Measurements from ENCODE around the gene TRIM31.

DNA sequence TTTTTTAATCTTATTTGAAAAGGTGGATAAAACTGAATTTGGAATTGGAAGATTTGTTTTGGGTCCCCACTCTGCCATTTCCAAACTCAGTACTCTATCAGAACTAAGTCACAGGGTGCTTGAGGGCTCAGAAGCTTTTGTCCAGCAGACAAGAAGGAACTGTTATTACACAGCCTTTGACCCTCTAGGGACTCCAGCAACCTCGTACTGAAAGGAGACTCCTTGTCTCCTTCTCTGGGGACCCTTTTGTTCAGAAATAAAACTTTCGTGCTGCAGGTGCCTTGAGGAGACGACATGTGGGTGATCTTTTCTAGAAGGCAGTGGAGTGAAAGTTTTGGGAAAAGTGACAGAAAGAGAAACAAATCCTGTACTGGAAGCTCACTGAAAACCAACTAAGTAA, 59.2 kb downstream of the TRIM31 start:
- TF ChIP-seq, protein P1, sequence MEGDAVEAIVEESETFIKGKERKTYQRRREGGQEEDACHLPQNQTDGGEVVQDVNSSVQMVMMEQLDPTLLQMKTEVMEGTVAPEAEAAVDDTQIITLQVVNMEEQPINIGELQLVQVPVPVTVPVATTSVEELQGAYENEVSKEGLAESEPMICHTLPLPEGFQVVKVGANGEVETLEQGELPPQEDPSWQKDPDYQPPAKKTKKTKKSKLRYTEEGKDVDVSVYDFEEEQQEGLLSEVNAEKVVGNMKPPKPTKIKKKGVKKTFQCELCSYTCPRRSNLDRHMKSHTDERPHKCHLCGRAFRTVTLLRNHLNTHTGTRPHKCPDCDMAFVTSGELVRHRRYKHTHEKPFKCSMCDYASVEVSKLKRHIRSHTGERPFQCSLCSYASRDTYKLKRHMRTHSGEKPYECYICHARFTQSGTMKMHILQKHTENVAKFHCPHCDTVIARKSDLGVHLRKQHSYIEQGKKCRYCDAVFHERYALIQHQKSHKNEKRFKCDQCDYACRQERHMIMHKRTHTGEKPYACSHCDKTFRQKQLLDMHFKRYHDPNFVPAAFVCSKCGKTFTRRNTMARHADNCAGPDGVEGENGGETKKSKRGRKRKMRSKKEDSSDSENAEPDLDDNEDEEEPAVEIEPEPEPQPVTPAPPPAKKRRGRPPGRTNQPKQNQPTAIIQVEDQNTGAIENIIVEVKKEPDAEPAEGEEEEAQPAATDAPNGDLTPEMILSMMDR (IDR thresholded peaks at IDR 0.05): no peak
- TF ChIP-seq, protein P2, sequence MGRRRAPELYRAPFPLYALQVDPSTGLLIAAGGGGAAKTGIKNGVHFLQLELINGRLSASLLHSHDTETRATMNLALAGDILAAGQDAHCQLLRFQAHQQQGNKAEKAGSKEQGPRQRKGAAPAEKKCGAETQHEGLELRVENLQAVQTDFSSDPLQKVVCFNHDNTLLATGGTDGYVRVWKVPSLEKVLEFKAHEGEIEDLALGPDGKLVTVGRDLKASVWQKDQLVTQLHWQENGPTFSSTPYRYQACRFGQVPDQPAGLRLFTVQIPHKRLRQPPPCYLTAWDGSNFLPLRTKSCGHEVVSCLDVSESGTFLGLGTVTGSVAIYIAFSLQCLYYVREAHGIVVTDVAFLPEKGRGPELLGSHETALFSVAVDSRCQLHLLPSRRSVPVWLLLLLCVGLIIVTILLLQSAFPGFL (CRISPR knock-in tag; IDR thresholded peaks at IDR 0.05; ENCODE audit: borderline replicate concordance): no peak
- TF ChIP-seq, protein P3, sequence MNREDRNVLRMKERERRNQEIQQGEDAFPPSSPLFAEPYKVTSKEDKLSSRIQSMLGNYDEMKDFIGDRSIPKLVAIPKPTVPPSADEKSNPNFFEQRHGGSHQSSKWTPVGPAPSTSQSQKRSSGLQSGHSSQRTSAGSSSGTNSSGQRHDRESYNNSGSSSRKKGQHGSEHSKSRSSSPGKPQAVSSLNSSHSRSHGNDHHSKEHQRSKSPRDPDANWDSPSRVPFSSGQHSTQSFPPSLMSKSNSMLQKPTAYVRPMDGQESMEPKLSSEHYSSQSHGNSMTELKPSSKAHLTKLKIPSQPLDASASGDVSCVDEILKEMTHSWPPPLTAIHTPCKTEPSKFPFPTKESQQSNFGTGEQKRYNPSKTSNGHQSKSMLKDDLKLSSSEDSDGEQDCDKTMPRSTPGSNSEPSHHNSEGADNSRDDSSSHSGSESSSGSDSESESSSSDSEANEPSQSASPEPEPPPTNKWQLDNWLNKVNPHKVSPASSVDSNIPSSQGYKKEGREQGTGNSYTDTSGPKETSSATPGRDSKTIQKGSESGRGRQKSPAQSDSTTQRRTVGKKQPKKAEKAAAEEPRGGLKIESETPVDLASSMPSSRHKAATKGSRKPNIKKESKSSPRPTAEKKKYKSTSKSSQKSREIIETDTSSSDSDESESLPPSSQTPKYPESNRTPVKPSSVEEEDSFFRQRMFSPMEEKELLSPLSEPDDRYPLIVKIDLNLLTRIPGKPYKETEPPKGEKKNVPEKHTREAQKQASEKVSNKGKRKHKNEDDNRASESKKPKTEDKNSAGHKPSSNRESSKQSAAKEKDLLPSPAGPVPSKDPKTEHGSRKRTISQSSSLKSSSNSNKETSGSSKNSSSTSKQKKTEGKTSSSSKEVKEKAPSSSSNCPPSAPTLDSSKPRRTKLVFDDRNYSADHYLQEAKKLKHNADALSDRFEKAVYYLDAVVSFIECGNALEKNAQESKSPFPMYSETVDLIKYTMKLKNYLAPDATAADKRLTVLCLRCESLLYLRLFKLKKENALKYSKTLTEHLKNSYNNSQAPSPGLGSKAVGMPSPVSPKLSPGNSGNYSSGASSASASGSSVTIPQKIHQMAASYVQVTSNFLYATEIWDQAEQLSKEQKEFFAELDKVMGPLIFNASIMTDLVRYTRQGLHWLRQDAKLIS (CRISPR knock-in tag; IDR thresholded peaks at IDR 0.05; ENCODE audit: borderline replicate concordance): no peak
- TF ChIP-seq, protein P4, sequence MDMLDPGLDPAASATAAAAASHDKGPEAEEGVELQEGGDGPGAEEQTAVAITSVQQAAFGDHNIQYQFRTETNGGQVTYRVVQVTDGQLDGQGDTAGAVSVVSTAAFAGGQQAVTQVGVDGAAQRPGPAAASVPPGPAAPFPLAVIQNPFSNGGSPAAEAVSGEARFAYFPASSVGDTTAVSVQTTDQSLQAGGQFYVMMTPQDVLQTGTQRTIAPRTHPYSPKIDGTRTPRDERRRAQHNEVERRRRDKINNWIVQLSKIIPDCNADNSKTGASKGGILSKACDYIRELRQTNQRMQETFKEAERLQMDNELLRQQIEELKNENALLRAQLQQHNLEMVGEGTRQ (CRISPR knock-in tag; IDR thresholded peaks at IDR 0.05): no peak
